ENCODE results near the gene MTFMT. TPM values are rescaled to one million over a fixed set of nuclear protein-coding genes. Genes with fewer than 3 reads are reported as not detected.
"Not testable (repeated sequence)": the region's sequence is repeated elsewhere in the genome, so short reads cannot be mapped to it uniquely, and the experiment has no call there.

Gene MTFMT
- total RNA-seq, 1 donor from 2014 or later, result 12.3 TPM

DNA sequence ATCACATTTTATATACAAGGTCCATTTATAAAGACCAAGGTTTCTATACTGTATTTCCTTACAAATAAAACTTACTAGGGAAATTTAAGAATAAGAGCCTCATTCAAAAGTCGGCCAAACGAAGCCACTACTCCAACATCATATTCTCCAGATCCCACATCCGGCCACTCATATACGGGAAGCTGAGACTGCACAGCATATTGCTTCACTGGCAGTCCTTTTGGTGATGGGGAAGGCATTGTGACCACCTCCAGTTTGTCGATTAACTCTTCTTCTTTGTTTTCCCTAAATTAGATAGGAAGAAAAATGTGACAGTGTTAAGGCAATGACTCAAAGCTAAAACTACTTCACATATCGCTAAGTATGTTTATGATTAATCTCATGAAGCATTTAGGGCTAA is 2.7 kb downstream of the MTFMT start:
- peaks cover 16% of the 10 kb centered on the region for H3K36me3 ChIP-seq (ENCODE audit: insufficient read depth, low read length)
- no peaks in the 10 kb centered on the region for H3K4me1 ChIP-seq (ENCODE audit: insufficient read depth, low read length)
- TF ChIP-seq, protein P1, sequence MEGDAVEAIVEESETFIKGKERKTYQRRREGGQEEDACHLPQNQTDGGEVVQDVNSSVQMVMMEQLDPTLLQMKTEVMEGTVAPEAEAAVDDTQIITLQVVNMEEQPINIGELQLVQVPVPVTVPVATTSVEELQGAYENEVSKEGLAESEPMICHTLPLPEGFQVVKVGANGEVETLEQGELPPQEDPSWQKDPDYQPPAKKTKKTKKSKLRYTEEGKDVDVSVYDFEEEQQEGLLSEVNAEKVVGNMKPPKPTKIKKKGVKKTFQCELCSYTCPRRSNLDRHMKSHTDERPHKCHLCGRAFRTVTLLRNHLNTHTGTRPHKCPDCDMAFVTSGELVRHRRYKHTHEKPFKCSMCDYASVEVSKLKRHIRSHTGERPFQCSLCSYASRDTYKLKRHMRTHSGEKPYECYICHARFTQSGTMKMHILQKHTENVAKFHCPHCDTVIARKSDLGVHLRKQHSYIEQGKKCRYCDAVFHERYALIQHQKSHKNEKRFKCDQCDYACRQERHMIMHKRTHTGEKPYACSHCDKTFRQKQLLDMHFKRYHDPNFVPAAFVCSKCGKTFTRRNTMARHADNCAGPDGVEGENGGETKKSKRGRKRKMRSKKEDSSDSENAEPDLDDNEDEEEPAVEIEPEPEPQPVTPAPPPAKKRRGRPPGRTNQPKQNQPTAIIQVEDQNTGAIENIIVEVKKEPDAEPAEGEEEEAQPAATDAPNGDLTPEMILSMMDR (IDR thresholded peaks at IDR 0.05; ENCODE audit: insufficient read depth, low read depth, low read length), result no peak
- TF ChIP-seq EZH2 (IDR thresholded peaks at IDR 0.05; ENCODE audit: insufficient read depth, low read length), result no peak
- Mint-ChIP-seq H3K27ac (ENCODE audit: unreplicated experiment) (no peak overlapping the region), H3K27me3 (ENCODE audit: low read depth, unreplicated experiment) (peaks cover 4% of the 10 kb centered on the region), H3K4me3 (ENCODE audit: unreplicated experiment) (no peak overlapping the region), H3K36me3 (ENCODE audit: low read depth, unreplicated experiment) (no peaks in the 10 kb centered on the region), H3K9me3 (ENCODE audit: unreplicated experiment) (no peaks in the 10 kb centered on the region), H3K4me1 (ENCODE audit: low read depth, unreplicated experiment) (peaks cover 7% of the 10 kb centered on the region)
- H4K20me1 ChIP-seq (ENCODE audit: insufficient read depth, low read length), result peaks cover 8% of the 10 kb centered on the region
- FAIRE-seq (no peak), DNase-seq (ENCODE audit: low read depth) (no peak)
- H2AFZ ChIP-seq (ENCODE audit: low read depth, low read length), result no peak overlapping the region
- no peak overlapping the region for H3K9ac ChIP-seq (ENCODE audit: low read length)
- no peaks in the 10 kb centered on the region for H3K9me3 ChIP-seq (ENCODE audit: insufficient read depth, low read depth, low read length)
- no peak overlapping the region for H3K27ac ChIP-seq (ENCODE audit: low read depth, low read length)
- peaks cover 20% of the 10 kb centered on the region for H3K79me2 ChIP-seq (ENCODE audit: insufficient read depth, low read length)
- no peak overlapping the region for H3K4me2 ChIP-seq (ENCODE audit: low read length)
- no peak overlapping the region for H3K4me3 ChIP-seq (ENCODE audit: insufficient read depth, low read depth, low read length)
- H3K27me3 ChIP-seq (ENCODE audit: insufficient read depth, low read length), result peaks cover 3% of the 10 kb centered on the region

DNA sequence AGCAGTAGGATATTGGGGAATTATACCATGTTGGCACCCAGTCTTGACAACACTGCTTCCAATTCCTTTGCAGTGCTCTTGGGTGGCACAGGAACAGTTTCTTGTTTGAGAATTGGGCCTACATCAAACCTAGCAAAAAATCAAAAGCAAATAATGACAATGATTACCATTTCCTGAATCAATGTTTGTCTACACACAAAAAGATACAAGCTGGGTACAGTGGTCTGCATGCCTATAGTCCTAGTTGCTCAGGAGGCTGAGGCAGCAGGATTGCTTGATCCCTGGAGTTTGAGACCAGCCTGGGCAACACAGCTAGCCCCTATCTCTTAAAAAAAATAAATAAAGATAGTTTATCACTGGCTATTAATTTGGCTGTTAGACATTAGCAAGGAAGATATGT is 8.0 kb downstream of the MTFMT start:
- Histone ChIP-seq H3K9ac (ENCODE audit: low read length) (no peak overlapping the region), H3K4me1 (ENCODE audit: insufficient read depth, low read length) (no peaks in the 10 kb centered on the region), H3K4me2 (ENCODE audit: low read length) (no peak overlapping the region), H3K27me3 (ENCODE audit: insufficient read depth, low read length) (no peaks in the 10 kb centered on the region), H3K27ac (ENCODE audit: low read depth, low read length) (no peak overlapping the region), H3K9me3 (ENCODE audit: insufficient read depth, low read depth, low read length) (no peaks in the 10 kb centered on the region), H3K79me2 (ENCODE audit: insufficient read depth, low read length) (no peaks in the 10 kb centered on the region), H3K36me3 (ENCODE audit: insufficient read depth, low read length) (peaks cover 21% of the 10 kb centered on the region), H2AFZ (ENCODE audit: low read depth, low read length) (no peak overlapping the region), H4K20me1 (ENCODE audit: insufficient read depth, low read length) (no peaks in the 10 kb centered on the region), H3K4me3 (ENCODE audit: insufficient read depth, low read depth, low read length) (no peak overlapping the region)
- Mint-ChIP-seq H3K4me1 (ENCODE audit: low read depth, unreplicated experiment) (peaks cover 1% of the 10 kb centered on the region), H3K36me3 (ENCODE audit: low read depth, unreplicated experiment) (peaks cover 7% of the 10 kb centered on the region), H3K27me3 (ENCODE audit: low read depth, unreplicated experiment) (no peaks in the 10 kb centered on the region), H3K27ac (ENCODE audit: unreplicated experiment) (no peak overlapping the region), H3K9me3 (ENCODE audit: unreplicated experiment) (no peaks in the 10 kb centered on the region), H3K4me3 (ENCODE audit: unreplicated experiment) (no peak overlapping the region)
- TF ChIP-seq, protein P1 (IDR thresholded peaks at IDR 0.05; ENCODE audit: insufficient read depth, low read depth, low read length), result no peak
- TF ChIP-seq EZH2 (IDR thresholded peaks at IDR 0.05; ENCODE audit: insufficient read depth, low read length), result no peak
- FAIRE-seq, result no peak
- no peak for DNase-seq (ENCODE audit: low read depth)

DNA sequence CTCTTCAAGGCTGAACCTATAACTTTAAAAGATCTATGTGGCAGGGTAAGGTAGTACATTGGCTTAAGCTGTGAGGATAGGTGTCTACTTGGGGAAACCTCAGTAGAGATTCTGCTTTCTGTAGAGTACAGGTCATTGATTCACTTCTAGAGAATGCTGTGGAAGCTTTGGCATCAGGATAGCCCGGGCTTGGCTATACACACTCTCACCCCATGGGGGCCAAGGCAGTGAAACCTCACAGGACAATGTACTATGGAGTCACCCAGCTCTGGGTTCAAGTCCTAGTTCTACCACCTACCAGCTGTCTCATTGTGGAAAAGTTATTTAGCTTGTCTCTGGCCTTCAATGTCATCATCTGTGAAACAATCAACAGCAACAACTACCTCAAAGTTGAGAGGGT is 9.0 kb downstream of the MTFMT start:
- H3K27ac Mint-ChIP-seq (ENCODE audit: unreplicated experiment), result no peak overlapping the region
- Histone ChIP-seq H3K9ac (ENCODE audit: low read length) (no peak overlapping the region), H3K4me3 (ENCODE audit: insufficient read depth, low read depth, low read length) (no peak overlapping the region), H3K4me1 (ENCODE audit: insufficient read depth, low read length) (no peaks in the 10 kb centered on the region), H2AFZ (ENCODE audit: low read depth, low read length) (no peak overlapping the region), H3K4me2 (ENCODE audit: low read length) (no peak overlapping the region), H3K27me3 (ENCODE audit: insufficient read depth, low read length) (no peaks in the 10 kb centered on the region), H3K36me3 (ENCODE audit: insufficient read depth, low read length) (peaks cover 21% of the 10 kb centered on the region), H3K9me3 (ENCODE audit: insufficient read depth, low read depth, low read length) (no peaks in the 10 kb centered on the region), H4K20me1 (ENCODE audit: insufficient read depth, low read length) (no peaks in the 10 kb centered on the region), H3K79me2 (ENCODE audit: insufficient read depth, low read length) (no peaks in the 10 kb centered on the region), H3K27ac (ENCODE audit: low read depth, low read length) (no peak overlapping the region)
- no peaks in the 10 kb centered on the region for H3K27me3 Mint-ChIP-seq (ENCODE audit: low read depth, unreplicated experiment)
- TF ChIP-seq, protein P1 (IDR thresholded peaks at IDR 0.05; ENCODE audit: insufficient read depth, low read depth, low read length), result no peak
- no peak for TF ChIP-seq EZH2 (IDR thresholded peaks at IDR 0.05; ENCODE audit: insufficient read depth, low read length)
- H3K36me3 Mint-ChIP-seq (ENCODE audit: low read depth, unreplicated experiment), result peaks cover 10% of the 10 kb centered on the region
- peaks cover 1% of the 10 kb centered on the region for H3K4me1 Mint-ChIP-seq (ENCODE audit: low read depth, unreplicated experiment)
- H3K4me3 Mint-ChIP-seq (ENCODE audit: unreplicated experiment), result no peak overlapping the region
- DNase-seq (ENCODE audit: low read depth) (no peak), FAIRE-seq (no peak)
- no peaks in the 10 kb centered on the region for H3K9me3 Mint-ChIP-seq (ENCODE audit: unreplicated experiment)

DNA sequence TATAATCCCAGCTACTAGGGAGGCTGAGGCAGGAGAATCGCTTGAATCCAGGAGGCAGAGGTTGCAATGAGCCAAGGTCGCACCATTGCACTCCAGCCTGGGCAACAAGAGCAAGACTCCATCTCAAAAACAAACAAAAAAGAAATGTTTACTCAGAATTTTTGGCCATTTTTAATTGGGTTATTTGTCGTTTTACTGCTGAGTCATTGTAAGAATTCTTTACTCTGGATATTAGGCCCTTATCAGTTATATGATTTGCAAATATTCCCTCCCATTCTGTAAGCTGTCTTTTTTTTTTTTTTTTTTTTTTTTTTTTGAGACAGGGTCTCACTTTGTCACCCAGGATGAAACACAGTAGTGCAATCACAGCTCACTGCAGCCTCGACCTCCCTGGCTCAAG is 18.2 kb downstream of the MTFMT start:
- H3K36me3 ChIP-seq (ENCODE audit: insufficient read depth, low read length), result peaks cover 29% of the 10 kb centered on the region
- not testable (repeated sequence) for H3K27ac ChIP-seq (ENCODE audit: low read depth, low read length); H4K20me1 ChIP-seq (ENCODE audit: insufficient read depth, low read length); H3K4me3 Mint-ChIP-seq (ENCODE audit: unreplicated experiment); H3K27me3 Mint-ChIP-seq (ENCODE audit: low read depth, unreplicated experiment); H3K4me3 ChIP-seq (ENCODE audit: insufficient read depth, low read depth, low read length); DNase-seq (ENCODE audit: low read depth); H3K27ac Mint-ChIP-seq (ENCODE audit: unreplicated experiment); H3K4me2 ChIP-seq (ENCODE audit: low read length); FAIRE-seq; H3K4me1 ChIP-seq (ENCODE audit: insufficient read depth, low read length); H3K9ac ChIP-seq (ENCODE audit: low read length); H2AFZ ChIP-seq (ENCODE audit: low read depth, low read length); H3K4me1 Mint-ChIP-seq (ENCODE audit: low read depth, unreplicated experiment); H3K79me2 ChIP-seq (ENCODE audit: insufficient read depth, low read length); H3K9me3 ChIP-seq (ENCODE audit: insufficient read depth, low read depth, low read length); H3K27me3 ChIP-seq (ENCODE audit: insufficient read depth, low read length)
- Mint-ChIP-seq H3K36me3 (ENCODE audit: low read depth, unreplicated experiment) (peaks cover 26% of the 10 kb centered on the region), H3K9me3 (ENCODE audit: unreplicated experiment) (peaks cover 16% of the 10 kb centered on the region)

All from astrocyte (in vitro differentiated cells and primary cell).